Measurements from ENCODE around the gene ACTN4.

DNA sequence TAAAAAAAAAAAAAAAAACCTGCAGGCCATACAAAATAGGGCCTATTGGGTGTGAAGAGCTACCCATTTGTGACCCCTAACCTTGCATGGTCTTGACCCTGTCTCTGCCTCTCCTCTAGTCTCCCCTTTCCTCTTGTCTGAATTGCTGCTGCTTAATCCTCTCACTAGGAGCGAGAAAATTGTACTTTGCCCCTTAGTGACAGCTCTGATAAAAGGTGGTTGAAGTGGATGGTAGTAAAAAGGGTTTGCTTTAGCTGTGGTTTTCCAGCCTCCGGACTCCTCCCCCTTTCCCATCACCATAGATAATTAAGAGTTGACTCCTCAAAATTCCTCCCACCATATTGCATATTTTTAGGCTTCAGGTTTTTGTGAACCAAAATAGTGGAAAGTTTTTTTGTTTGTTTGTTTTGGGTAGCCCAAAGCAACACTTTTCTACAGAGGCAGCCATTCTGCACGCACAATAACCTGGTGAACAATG, 23.5 kb downstream of the ACTN4 start:
- TF ChIP-seq, protein P1, sequence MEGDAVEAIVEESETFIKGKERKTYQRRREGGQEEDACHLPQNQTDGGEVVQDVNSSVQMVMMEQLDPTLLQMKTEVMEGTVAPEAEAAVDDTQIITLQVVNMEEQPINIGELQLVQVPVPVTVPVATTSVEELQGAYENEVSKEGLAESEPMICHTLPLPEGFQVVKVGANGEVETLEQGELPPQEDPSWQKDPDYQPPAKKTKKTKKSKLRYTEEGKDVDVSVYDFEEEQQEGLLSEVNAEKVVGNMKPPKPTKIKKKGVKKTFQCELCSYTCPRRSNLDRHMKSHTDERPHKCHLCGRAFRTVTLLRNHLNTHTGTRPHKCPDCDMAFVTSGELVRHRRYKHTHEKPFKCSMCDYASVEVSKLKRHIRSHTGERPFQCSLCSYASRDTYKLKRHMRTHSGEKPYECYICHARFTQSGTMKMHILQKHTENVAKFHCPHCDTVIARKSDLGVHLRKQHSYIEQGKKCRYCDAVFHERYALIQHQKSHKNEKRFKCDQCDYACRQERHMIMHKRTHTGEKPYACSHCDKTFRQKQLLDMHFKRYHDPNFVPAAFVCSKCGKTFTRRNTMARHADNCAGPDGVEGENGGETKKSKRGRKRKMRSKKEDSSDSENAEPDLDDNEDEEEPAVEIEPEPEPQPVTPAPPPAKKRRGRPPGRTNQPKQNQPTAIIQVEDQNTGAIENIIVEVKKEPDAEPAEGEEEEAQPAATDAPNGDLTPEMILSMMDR (IDR thresholded peaks at IDR 0.05; ENCODE audit: low read depth, low read length), result no peak
- TF ChIP-seq MYC (IDR thresholded peaks at IDR 0.05; ENCODE audit: low read depth, low read length), result no peak

All from NB4 (cell line).